ENCODE measurements around the gene GDPD4. TPM values are rescaled to one million over a fixed set of nuclear protein-coding genes. Genes with fewer than 3 reads are reported as not detected.

Gene GDPD4
- total RNA-seq, 1 donor from 2014 or later: not detected

DNA sequence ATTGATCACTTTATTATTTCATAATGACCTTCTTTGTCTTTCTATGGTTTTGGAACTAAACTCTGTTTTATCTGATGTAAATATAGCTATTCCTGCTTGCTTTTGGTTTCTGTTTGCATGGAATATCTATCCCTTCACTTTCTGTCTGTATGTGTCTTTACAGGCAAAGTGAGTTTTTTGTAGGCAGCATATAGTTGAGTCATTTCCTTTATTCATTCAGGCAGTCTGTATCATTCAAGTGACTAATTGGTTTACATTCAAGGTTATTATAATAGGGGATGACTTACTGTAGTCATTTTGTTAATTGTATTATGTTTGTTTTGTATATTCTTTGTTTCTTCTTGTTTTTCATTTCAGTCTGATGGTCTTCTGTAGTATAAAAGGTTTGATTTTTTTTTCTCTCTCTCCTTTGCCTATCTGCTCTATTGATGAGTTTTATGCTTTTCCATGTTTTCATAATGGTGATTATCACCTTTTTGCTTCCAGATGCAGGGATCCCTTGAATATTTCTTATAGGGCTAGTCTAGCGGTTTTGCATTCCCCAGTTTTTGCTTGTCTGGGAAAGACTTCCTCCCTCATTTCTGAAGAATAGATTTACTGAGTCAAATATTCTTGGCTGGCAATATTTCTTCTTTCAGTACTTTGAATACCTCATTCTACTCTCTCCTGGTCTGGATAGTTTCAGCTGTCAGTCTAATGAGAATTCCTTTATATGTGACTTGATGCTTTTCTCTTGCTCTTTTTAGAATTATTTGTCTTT, 50.4 kb downstream of the GDPD4 start:
- Mint-ChIP-seq H3K9me3 (ENCODE audit: unreplicated experiment) (peaks cover 1% of the 10 kb centered on the region), H3K4me1 (ENCODE audit: low read depth, unreplicated experiment) (no peaks in the 10 kb centered on the region), H3K36me3 (ENCODE audit: unreplicated experiment) (no peaks in the 10 kb centered on the region)

DNA sequence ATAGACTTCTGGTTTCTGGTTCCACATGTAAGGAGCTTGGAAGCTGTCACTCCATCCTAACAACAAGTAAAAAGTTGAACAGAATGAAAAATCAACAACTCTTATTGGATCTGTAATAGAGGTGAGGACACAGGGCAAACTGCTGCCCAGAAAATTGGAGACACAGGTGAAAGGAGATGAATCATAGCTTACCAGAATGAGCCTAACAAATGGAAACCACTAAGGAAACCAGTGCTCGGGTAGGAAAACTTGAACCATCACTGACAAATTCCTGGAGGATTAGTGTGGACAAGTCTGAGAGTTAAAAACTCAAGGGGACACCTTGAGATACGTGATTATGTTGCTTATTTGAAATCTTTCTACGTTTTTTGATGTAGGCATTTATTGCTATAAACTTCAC, 52.1 kb downstream of the GDPD4 start:
- TF ChIP-seq, protein P1, sequence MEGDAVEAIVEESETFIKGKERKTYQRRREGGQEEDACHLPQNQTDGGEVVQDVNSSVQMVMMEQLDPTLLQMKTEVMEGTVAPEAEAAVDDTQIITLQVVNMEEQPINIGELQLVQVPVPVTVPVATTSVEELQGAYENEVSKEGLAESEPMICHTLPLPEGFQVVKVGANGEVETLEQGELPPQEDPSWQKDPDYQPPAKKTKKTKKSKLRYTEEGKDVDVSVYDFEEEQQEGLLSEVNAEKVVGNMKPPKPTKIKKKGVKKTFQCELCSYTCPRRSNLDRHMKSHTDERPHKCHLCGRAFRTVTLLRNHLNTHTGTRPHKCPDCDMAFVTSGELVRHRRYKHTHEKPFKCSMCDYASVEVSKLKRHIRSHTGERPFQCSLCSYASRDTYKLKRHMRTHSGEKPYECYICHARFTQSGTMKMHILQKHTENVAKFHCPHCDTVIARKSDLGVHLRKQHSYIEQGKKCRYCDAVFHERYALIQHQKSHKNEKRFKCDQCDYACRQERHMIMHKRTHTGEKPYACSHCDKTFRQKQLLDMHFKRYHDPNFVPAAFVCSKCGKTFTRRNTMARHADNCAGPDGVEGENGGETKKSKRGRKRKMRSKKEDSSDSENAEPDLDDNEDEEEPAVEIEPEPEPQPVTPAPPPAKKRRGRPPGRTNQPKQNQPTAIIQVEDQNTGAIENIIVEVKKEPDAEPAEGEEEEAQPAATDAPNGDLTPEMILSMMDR (IDR thresholded peaks at IDR 0.05; ENCODE audit: partially characterized antibody, unreplicated experiment): no peak
- Mint-ChIP-seq H3K4me1 (ENCODE audit: low read depth, unreplicated experiment) (no peaks in the 10 kb centered on the region), H3K9me3 (ENCODE audit: unreplicated experiment) (no peaks in the 10 kb centered on the region), H3K36me3 (ENCODE audit: unreplicated experiment) (no peaks in the 10 kb centered on the region), H3K4me3 (ENCODE audit: unreplicated experiment) (no peak overlapping the region), H3K27ac (ENCODE audit: unreplicated experiment) (no peak overlapping the region), H3K27me3 (ENCODE audit: unreplicated experiment) (no peaks in the 10 kb centered on the region)
- no peak for DNase-seq

More for the DNA sequence above, 50.4 kb downstream of the GDPD4 start:
- Mint-ChIP-seq H3K4me3 (ENCODE audit: unreplicated experiment) (no peak overlapping the region), H3K27me3 (ENCODE audit: unreplicated experiment) (no peaks in the 10 kb centered on the region), H3K27ac (ENCODE audit: unreplicated experiment) (no peak overlapping the region)
- TF ChIP-seq, protein P1 (IDR thresholded peaks at IDR 0.05; ENCODE audit: partially characterized antibody, unreplicated experiment): no peak
- no peak for DNase-seq

DNA sequence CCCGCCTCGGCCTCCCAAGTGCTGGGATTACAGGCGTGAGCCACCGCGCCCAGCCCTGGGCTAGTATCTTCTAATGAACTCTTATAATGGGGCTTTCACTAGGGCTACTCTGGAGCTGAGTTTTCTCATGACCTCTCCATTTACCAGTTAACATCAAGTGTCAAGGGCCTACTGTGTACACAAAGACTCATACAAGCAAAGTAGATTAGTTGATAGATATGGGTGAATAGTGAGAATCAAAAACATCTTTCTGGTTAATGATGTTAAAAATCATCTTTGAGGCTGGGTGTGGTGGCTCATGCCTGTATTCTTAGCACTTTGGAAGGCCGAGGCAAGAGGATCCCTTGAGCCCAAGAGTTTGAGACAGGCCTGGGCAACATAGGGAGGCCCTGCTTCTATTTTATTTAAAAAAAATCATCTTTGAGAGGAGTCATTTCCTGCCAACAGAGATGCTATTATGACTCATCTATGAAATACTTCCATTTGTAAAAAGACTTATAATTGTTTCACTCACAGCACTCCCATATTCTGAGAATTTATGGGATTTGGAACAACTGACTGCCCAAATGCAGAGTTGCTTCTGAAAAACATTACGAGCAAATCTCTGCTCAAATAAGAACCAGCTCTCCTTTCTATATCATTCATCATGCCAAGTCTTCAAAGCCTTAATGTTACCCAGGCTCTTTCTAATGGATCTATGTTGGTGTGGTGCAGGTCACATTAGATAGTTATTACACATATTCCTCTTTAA, 57.0 kb downstream of the GDPD4 start:
- peaks cover 2% of the 10 kb centered on the region for H3K9me3 Mint-ChIP-seq (ENCODE audit: unreplicated experiment)
- TF ChIP-seq, protein P1 (IDR thresholded peaks at IDR 0.05; ENCODE audit: partially characterized antibody, unreplicated experiment): no peak

DNA sequence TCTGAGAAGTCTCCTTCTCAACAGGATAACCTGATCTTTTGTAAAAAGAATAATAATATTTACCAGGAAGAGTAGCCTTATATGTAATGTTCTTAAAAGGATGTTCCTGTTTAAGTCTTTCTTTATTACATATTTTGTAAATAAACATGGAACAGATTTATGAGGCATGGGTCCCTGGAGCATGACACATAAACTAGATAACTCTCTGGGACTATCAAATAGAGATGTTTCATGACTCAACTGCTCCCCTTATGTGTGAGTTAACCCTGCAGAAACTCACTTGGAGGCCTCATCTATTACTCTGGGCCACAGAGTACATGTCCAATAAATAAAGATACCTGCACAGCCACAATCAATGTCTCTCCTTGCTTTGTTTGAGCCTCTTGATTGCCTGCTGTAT, 64.6 kb downstream of the GDPD4 start:
- peaks cover 3% of the 10 kb centered on the region for H3K36me3 Mint-ChIP-seq (ENCODE audit: unreplicated experiment)
- TF ChIP-seq, protein P1 (IDR thresholded peaks at IDR 0.05; ENCODE audit: partially characterized antibody, unreplicated experiment): no peak
- H3K27me3 Mint-ChIP-seq (ENCODE audit: unreplicated experiment): peaks cover 2% of the 10 kb centered on the region
- peaks cover 2% of the 10 kb centered on the region for H3K9me3 Mint-ChIP-seq (ENCODE audit: unreplicated experiment)
- DNase-seq: no peak
- H3K27ac Mint-ChIP-seq (ENCODE audit: unreplicated experiment): no peak overlapping the region
- H3K4me1 Mint-ChIP-seq (ENCODE audit: low read depth, unreplicated experiment): no peaks in the 10 kb centered on the region
- H3K4me3 Mint-ChIP-seq (ENCODE audit: unreplicated experiment): no peak overlapping the region

More for the DNA sequence above, 57.0 kb downstream of the GDPD4 start:
- peaks cover 3% of the 10 kb centered on the region for H3K36me3 Mint-ChIP-seq (ENCODE audit: unreplicated experiment)
- H3K4me1 Mint-ChIP-seq (ENCODE audit: low read depth, unreplicated experiment): no peaks in the 10 kb centered on the region
- DNase-seq: no peak
- no peak overlapping the region for H3K27ac Mint-ChIP-seq (ENCODE audit: unreplicated experiment)
- no peak overlapping the region for H3K4me3 Mint-ChIP-seq (ENCODE audit: unreplicated experiment)
- no peaks in the 10 kb centered on the region for H3K27me3 Mint-ChIP-seq (ENCODE audit: unreplicated experiment)

DNA sequence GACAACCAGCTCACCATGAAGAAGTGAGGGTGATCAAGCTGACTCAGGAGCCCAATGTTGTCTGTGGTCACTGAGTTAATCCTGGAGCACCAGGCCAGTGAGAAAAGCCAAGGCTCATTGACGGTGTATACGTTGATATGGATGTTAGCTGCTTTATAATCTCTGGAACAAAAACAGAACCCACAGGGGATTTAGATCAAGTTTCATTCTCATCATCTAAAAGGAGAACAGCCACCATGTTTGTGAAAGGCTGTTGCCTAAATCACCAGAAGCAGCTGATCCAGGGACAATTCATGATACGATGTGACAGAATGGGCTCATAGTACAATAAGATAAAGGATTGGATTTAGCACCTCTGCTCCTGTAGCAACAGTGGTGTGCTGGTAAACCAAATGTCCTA, 68.5 kb downstream of the GDPD4 start:
- H3K36me3 Mint-ChIP-seq (ENCODE audit: unreplicated experiment): no peaks in the 10 kb centered on the region
- peaks cover 2% of the 10 kb centered on the region for H3K27me3 Mint-ChIP-seq (ENCODE audit: unreplicated experiment)
- TF ChIP-seq, protein P1 (IDR thresholded peaks at IDR 0.05; ENCODE audit: partially characterized antibody, unreplicated experiment): no peak
- no peaks in the 10 kb centered on the region for H3K4me1 Mint-ChIP-seq (ENCODE audit: low read depth, unreplicated experiment)
- H3K9me3 Mint-ChIP-seq (ENCODE audit: unreplicated experiment): no peaks in the 10 kb centered on the region
- no peak overlapping the region for H3K4me3 Mint-ChIP-seq (ENCODE audit: unreplicated experiment)
- no peak for DNase-seq
- H3K27ac Mint-ChIP-seq (ENCODE audit: unreplicated experiment): no peak overlapping the region
